Measurements from ENCODE around the gene ADI1.

ADI1 gene

GRCh38 chr2:3460156-3460555 lies 59.2 kb downstream of the ADI1 start:
- DNase-seq (ENCODE audit: extremely low spot score), result no peak
- CTCF ChIA-PET, result no interaction called here
- POLR2A ChIA-PET, result no interaction called here
- no peak for TF ChIP-seq HDGF (IDR thresholded peaks at IDR 0.05; ENCODE audit: borderline replicate concordance)
- no peak for TF ChIP-seq NFRKB (IDR thresholded peaks at IDR 0.05)
- no peak for TF ChIP-seq CTBP1 (IDR thresholded peaks at IDR 0.05; ENCODE audit: borderline replicate concordance)
- no peak for TF ChIP-seq LEF1 (IDR thresholded peaks at IDR 0.05; ENCODE audit: borderline replicate concordance)
- TF ChIP-seq, protein P1, sequence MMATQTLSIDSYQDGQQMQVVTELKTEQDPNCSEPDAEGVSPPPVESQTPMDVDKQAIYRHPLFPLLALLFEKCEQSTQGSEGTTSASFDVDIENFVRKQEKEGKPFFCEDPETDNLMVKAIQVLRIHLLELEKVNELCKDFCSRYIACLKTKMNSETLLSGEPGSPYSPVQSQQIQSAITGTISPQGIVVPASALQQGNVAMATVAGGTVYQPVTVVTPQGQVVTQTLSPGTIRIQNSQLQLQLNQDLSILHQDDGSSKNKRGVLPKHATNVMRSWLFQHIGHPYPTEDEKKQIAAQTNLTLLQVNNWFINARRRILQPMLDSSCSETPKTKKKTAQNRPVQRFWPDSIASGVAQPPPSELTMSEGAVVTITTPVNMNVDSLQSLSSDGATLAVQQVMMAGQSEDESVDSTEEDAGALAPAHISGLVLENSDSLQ (IDR thresholded peaks at IDR 0.05), result no peak
- no peak for TF ChIP-seq L3MBTL2 (conservative IDR thresholded peaks at IDR 0.05)
- TF ChIP-seq ARNT (IDR thresholded peaks at IDR 0.05), result no peak
- no peak for TF ChIP-seq ZNF384 (IDR thresholded peaks at IDR 0.05)
- TF ChIP-seq ELF4 (IDR thresholded peaks at IDR 0.05), result no peak
- no peak for TF ChIP-seq SUZ12 (IDR thresholded peaks at IDR 0.05)
- TF ChIP-seq TARDBP (IDR thresholded peaks at IDR 0.05), result no peak
- TF ChIP-seq BHLHE40 (IDR thresholded peaks at IDR 0.05; ENCODE audit: borderline replicate concordance), result no peak
- no peak for TF ChIP-seq FOXK2 (IDR thresholded peaks at IDR 0.05)
- TF ChIP-seq FOXM1 (IDR thresholded peaks at IDR 0.05; ENCODE audit: borderline replicate concordance), result no peak
- no peak for TF ChIP-seq SP1 (IDR thresholded peaks at IDR 0.05)
- TF ChIP-seq FOXA1 (IDR thresholded peaks at IDR 0.05), result no peak

DNA sequence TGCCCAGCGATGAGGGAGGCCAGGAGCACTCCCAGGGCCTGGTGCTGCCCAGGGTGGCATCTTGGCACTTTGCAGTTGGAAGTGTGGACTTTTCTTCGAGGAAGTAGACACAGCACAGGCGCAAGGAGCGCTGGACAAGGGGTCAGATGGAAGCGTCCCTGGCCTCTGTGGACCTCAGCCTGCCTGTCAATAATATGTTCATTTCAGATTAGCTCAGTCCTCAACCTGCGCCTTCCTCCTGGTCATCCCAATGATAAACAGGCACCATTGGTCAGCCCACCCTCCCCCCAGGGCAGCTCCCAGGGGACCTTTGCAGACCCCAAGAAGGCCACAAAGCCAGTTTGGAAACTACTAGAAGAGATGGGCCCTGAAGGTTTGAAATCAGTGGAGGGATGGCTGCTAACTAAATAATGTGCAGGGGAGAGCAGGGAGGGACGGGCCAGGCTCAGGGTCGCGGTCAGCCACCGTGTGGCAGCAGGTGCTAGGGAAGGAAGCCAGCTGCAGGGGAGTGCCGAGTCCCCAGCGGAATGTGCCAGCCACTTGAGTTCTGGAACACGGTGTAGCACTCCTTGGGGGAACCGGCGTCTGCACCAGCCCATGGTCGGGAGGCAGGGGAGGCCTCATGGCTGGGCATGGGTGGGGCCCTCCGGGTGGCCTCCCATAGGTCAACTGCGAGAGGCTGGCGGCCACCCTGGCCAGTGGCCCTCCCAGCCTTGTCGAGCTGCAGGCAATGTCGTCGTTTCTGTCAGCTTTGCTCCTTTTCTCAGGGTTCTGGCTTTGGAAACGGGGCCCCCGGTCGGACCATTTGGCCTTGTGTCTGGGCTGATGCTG lies 59.9 kb downstream of the ADI1 start:
- TF ChIP-seq FOXK2 (IDR thresholded peaks at IDR 0.05) (no peak), TARDBP (IDR thresholded peaks at IDR 0.05) (no peak), ZNF384 (IDR thresholded peaks at IDR 0.05) (no peak), HDGF (IDR thresholded peaks at IDR 0.05; ENCODE audit: borderline replicate concordance) (no peak), ELF4 (IDR thresholded peaks at IDR 0.05) (no peak), NFRKB (IDR thresholded peaks at IDR 0.05) (no peak), LEF1 (IDR thresholded peaks at IDR 0.05; ENCODE audit: borderline replicate concordance) (no peak), FOXA1 (IDR thresholded peaks at IDR 0.05) (no peak)
- TF ChIP-seq, protein P1 (IDR thresholded peaks at IDR 0.05), result no peak
- no peak for DNase-seq (ENCODE audit: extremely low spot score)
- POLR2A ChIA-PET, result no interaction called here
- CTCF ChIA-PET, result no interaction called here

- no peak for TF ChIP-seq BHLHE40 (IDR thresholded peaks at IDR 0.05; ENCODE audit: borderline replicate concordance)
- no peak for TF ChIP-seq SP1 (IDR thresholded peaks at IDR 0.05)
- no peak for TF ChIP-seq CTBP1 (IDR thresholded peaks at IDR 0.05; ENCODE audit: borderline replicate concordance)
- no peak for TF ChIP-seq ZNF384 (IDR thresholded peaks at IDR 0.05)
- TF ChIP-seq, protein P1 (IDR thresholded peaks at IDR 0.05), result no peak
- no peak for TF ChIP-seq NFRKB (IDR thresholded peaks at IDR 0.05)
- no peak for TF ChIP-seq FOXM1 (IDR thresholded peaks at IDR 0.05; ENCODE audit: borderline replicate concordance)
- TF ChIP-seq FOXK2 (IDR thresholded peaks at IDR 0.05), result no peak
- no peak for TF ChIP-seq ELF4 (IDR thresholded peaks at IDR 0.05)
- TF ChIP-seq TARDBP (IDR thresholded peaks at IDR 0.05), result no peak
- no peak for TF ChIP-seq L3MBTL2 (conservative IDR thresholded peaks at IDR 0.05)
- no peak for TF ChIP-seq FOXA1 (IDR thresholded peaks at IDR 0.05)
- no peak for TF ChIP-seq HDGF (IDR thresholded peaks at IDR 0.05; ENCODE audit: borderline replicate concordance)
- TF ChIP-seq LEF1 (IDR thresholded peaks at IDR 0.05; ENCODE audit: borderline replicate concordance), result no peak
- TF ChIP-seq ARNT (IDR thresholded peaks at IDR 0.05), result no peak
- TF ChIP-seq SUZ12 (IDR thresholded peaks at IDR 0.05), result no peak
- DNase-seq (ENCODE audit: extremely low spot score), result no peak
- ChIA-PET POLR2A (no interaction called here), CTCF (no interaction called here)
Observed at GRCh38 chr2:3458396-3459184, 60.7 kb downstream of the ADI1 start.

GRCh38 chr2:3457524-3458395 lies 61.6 kb downstream of the ADI1 start:
- ChIA-PET POLR2A (no interaction called here), CTCF (no interaction called here)
- DNase-seq (ENCODE audit: extremely low spot score), result no peak

More at GRCh38 chr2:3457524-3458395, 61.6 kb downstream of the ADI1 start:
- TF ChIP-seq, protein P1 (IDR thresholded peaks at IDR 0.05), result no peak
- no peak for TF ChIP-seq TARDBP (IDR thresholded peaks at IDR 0.05)
- TF ChIP-seq ZNF384 (IDR thresholded peaks at IDR 0.05), result no peak
- no peak for TF ChIP-seq FOXM1 (IDR thresholded peaks at IDR 0.05; ENCODE audit: borderline replicate concordance)
